NK-92 treated with Interleukin-12 subunit alpha and Interleukin-12 subunit beta, amount 100 ng/mL, for 24 hours (cell line): ENCODE measurements around the gene ZNRF1.

Source experiments
- DNase-seq: peaks from one replicate; lab custom pipeline; 2025; lab: John Stamatoyannopoulos, UW

ZNRF1 gene

DNA sequence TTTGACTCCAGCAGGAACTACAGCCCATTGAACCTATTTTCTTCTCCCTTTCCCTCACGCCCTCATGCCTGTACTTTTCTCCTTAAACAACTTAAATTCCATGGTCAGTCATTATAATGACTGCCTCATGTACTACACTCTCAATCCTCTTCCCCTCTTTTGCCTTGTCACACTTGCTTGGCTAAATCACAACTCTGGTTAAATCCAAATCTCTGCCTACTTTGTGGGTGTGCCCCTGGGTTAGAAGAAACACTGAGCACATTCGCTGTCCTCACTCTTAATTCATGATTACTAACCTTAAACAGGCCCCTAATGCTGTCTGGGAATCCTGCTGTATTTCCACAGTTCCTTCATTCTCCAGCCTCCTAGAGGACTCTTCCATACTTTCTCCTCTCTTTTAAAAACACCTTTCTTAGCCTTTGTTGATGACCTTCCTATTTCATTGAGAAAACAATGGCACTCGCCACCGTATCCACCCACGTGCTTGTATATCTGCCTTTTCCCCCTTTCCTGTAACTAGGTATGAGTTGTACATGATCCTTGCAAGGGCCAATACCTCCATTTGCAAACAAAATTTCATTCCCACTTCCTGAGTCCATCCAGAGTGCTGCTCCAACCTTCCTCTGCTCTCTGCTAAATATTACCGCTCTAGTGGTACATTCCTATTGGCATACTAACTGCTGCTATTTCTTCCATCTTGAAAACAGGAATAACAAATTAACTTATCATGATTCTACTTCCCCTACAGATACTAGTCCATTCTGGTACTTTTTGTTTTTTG lies 28.9 kb downstream of the ZNRF1 start:
- no peak for DNase-seq

DNA sequence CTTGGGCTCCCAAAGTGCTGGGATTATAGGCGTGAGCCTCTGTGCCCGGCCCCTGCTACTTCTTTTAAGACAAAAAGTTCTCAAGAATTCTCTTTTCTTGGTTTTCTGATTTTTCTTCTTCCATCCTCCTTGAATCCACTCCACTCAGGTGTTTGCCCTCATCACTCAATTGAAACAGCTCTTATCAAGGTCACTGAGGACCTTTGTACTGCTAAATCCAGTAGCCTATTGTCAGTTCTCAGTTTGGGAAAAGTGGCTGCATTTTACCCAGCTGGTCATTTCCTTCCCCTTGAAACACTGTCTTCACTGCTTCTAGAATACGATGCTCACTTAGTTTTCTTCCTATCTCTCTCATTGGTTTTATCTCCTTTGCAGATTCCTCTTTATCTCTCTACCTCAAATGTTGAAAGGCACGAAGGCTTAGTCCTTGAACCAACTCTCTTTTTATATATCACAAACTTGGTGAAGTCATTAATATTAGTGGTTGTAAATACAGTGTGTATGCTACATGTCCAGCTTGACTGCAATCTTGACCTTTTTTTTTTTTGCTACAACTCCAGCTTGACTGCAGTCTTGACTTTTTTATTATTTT lies 29.8 kb downstream of the ZNRF1 start:
- DNase-seq, result no peak

DNA sequence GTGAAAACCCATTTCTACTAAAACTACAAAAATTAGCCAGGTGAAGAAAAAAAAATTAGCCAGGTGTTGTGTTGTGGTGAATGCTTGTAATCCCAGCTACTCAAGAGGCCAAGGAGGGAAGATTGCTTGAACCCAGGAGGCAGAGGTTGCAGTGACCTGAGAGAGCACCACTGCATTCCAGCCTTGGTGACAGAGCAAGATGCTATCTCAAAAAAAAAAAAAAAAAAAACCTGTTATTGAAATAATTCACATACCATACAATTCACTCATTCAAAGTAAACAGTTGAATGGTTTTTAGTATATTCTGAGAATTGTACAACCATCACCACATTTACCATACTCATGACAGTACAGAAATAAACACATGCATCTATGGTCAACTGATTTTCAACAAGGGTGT lies 31.0 kb downstream of the ZNRF1 start:
- no peak for DNase-seq

DNA sequence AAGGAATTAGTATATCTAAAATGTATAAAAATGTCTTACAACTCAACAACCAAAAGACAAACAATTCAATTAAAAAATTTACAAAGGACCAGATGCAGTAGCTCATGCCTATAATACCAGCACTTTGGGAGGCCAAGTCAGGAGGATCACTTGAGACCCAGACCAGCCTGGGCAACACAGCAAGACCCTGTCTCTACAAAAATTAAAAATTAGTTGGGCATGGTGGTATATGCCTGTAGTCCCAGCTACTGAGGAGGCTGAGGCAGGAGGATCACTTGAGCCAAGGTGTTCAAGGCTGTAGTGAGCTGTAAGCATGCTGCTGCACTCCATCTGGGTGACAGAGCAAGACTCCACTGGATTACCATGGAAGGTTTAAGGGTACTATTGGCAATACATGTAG lies 33.8 kb downstream of the ZNRF1 start:
- DNase-seq, result no peak

DNA sequence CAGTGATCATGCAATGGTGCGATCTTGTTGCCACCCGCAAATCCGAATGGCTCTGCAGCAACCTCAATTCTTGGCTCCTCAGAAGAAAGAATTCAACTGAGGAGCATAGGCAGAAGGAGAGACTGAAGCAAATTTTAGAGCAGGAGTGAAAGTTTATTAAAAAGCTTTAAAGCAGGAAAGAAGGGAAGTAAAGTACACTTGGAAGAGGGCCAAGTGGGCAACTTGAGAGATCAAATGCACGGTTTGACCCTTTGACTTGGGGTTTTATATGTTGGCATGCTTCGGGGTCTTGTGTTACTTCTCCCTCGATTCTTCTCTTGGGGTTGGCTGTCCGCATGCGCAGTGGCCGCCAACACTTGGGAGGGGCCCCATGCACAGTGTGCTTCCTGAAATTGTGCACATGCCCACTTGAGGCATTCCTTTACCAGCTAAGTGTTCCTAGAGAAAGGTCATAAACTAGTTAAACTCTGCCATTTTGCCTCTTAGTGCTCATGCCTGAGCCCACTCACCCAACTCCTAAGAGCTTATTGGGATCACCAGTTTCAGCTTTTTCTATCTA lies 36.7 kb downstream of the ZNRF1 start:
- no peak for DNase-seq

DNA sequence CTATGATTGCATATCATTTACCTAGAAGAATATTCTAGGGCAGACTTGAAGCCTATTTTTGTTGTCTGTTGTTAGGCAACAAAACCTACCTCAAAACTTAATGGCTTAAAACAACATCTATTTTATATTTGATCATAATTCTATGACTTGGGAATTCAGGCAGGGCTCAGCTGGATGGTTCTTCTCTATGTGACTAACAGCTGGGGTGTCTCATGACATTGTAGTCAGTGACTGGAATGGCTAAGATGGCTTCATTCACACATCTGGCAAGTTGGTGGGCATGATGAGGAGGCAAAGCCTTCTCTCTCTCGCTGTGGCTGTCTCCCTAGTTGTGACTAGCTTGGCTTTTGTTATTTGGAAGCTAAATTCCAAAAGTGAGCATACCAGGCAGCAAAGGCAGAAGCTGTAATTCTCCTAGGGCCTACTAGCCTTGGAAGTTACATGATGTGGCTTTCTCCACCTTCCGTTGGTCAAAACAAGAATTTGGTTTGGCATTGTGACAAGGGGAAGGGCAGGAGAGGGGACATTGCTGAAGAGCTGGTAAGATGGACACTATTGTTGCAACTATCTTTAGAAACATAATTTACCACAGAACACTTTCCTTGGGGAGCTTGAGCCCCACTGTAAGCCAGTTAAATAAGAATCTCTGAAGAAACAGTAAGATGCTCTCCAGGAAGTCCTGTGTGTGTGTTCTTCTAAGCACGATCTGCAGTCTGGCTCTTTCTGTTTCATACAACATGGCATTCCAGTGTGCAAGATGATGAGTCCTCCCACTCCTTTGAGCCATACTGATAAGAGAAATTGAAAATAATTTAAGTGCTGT lies 39.4 kb downstream of the ZNRF1 start:
- no peak for DNase-seq

DNA sequence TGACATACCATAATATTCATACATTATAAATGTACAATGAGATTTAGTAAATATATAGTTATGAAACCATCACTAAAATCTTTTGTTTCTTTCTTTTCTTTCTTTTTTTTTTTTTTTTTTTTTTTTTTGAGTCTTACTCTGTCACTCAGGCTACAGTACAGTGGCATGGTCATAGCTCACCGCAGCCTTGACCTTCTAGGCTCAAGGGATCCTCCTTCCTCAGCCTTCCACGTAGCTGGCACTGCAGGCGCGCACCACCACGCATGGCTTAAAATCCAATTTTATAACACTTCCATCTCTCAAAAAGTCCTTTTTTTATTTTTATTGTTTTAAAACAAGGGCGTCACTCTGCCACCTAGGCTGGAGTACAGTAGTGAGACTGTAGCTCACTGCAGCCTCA lies 41.1 kb downstream of the ZNRF1 start:
- DNase-seq, result no peak

DNA sequence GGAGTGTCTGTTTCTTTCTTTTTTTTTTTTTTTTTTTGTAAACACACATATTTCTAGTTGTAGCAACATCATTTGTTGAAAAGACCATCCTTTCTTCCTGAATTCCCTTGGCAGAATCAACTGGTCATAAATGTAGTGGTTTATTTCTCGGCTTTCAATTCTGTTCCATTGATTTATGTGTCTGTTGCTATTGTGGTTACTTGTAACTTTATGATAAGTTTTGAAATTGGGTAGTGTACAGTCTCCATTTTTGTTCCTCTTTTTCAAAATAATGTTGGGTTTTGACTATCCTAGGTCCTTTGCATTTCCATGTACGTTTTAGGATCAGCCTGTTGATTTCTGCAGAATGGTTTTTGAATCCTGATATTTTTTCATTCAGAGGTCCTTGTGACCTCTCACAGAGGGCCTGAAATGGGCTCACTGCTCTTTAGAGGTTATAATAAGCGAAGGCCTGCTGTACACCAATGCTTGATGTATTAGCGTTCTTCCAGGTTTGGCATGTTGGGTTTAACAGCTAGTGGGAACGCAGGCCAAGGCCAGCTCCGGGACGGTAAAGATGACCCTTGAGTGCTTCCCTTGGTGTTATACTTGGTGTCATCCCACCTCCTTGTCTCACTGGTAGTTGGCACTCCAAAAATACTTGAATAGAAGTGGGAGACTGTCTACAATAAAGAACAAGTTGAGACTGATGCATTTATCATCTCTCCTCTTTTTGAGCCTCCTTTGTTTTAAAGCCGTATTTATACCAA lies 43.8 kb downstream of the ZNRF1 start:
- no peak for DNase-seq

DNA sequence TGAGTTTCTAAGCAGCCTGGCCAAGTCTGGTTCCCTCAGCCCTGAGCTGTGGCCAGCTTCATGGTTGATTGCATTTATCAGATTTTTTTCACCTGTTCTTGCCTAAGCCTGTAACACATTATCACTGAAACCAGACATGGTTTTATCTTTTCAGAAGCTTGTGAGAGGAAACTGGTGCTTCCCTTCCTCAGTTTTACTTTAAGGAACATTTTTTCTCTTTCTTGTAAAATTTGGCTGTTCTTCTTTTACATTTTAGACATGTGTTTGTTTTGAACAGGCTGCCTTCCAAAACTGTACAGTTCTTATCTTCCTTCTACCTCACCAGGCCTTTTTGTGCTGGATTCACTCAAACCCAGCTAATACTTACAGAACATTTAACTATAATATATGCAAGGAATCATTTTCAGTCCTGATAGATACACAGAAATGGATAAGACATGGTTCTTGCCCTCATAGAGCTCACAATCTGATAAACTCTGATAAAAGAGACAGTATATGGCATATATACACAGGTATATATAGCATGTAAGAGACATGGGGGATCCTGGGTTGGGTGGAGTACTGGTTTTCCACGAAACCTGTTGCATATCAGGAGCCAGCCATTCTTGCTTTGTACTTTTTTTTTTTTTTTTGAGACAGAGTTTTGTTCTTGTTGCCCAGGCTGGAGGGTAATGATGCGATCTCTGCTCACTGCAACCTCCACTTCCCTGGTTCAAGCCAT lies 44.5 kb downstream of the ZNRF1 start:
- DNase-seq, result no peak

DNA sequence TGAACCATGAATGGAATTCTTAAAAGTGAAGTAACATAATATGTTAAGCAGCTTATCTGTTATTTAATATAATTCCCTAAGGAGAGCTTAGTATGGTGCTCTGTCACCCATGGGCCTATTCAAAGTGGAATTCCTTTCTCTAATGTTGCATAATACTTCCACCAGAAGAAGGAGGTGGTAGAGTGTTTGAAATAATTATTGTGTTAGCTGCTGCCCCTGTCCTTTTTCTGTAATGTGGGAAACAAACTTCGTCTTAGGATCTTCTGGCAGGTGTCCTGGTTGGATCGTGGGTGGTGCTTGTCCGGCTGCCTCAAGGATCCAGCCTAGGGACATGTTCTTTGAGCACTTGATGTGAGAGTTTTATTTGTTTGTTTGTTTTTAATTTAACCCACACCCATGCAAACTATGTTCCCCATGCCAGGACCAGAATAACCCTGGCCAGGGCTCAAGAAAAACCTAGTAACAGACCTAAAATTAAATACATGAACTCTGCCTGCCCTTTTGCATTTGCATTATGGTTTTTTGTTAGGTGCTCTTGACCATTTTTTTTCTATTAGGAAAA lies 46.1 kb downstream of the ZNRF1 start:
- no peak for DNase-seq

DNA sequence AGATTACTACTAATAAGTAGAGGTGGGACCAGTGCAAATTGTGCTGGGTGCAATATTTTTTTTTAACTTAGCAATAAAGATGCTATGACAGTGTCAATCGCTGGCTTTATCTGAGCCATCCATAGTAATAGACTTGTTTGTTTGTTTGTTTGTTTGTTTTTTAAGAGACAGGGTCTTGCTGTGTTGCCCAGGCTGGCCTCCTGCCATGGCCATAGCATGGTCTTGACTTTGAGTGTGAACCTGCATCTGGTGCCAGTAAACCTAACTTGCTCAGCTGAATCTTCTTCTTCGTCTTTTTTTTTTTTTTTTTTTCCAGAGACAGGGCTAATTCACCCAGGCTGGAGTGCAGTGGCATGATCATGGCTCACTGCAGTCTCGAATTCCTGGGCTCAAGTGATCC lies 46.6 kb downstream of the ZNRF1 start:
- DNase-seq, result no peak

DNA sequence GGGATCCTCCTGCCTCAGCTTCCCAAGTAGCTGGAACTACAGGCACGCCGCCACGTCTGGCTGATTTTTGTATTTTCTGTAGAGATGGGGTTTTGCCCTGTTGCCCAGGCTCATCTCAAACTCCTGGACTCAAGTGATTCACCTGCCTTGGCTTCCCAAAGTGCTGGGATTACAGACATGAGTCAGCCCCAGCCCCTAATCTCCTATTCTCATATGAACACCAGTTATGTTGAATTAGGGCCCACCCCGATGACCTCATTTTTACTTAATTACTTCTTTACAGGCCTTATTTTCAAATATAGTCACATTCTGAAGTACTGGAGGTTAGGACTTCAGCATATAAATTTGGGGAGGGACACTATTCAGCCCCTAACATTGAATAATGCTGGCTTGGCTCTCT lies 49.2 kb downstream of the ZNRF1 start:
- DNase-seq, result no peak

DNA sequence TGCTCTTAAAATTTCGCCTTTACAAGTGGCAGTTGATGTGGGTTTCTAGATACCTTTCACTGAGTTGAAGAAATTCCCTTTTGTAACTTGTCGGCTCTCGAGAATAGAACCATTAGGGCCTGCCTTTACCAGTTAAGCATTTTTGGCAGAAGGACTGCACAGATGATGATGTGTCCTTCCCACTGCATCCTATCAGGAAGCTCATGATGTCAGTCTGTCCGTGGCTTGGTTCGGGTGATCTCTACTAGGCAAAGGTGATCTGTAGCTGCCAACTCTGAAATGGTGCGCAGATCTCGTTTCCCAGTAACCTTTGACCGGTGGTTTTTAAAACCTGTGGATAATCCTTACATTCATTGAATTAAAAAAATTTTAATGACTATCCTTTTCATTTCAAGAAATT lies 49.7 kb downstream of the ZNRF1 start:
- DNase-seq, result no peak

DNA sequence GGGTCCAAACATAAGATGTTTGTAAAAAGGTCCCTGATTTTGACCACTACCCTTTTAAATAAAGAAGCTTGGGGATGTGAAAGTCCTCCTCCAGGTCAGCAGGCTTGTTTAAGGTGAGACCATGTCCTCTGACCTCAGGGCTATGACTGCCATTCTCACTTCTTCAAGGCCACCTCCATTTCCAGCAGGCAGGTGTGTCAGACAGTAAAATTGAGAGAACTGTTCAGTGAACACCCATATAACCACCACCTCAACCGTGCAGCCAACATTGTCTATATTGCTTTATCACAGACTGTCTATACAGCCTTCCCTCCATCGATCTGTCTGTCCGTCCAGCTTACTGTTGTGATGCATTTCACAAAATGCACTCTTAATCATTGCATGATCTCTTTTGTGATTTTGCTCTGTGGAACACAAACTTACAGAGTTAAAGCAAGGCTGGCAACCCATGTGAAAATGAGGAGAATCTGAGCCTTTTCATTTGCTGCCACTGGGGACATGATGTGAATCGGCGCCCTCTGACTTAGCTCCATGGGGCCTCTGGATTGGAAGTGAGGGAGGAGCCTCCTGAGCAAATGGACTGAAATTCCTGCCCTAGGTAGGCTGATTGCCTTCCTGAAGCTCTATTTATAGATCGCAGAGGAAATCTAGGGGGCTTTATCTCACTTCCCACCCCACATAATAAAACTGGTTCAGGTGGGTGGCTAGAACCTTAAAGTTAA lies 53.8 kb downstream of the ZNRF1 start:
- no peak for DNase-seq

DNA sequence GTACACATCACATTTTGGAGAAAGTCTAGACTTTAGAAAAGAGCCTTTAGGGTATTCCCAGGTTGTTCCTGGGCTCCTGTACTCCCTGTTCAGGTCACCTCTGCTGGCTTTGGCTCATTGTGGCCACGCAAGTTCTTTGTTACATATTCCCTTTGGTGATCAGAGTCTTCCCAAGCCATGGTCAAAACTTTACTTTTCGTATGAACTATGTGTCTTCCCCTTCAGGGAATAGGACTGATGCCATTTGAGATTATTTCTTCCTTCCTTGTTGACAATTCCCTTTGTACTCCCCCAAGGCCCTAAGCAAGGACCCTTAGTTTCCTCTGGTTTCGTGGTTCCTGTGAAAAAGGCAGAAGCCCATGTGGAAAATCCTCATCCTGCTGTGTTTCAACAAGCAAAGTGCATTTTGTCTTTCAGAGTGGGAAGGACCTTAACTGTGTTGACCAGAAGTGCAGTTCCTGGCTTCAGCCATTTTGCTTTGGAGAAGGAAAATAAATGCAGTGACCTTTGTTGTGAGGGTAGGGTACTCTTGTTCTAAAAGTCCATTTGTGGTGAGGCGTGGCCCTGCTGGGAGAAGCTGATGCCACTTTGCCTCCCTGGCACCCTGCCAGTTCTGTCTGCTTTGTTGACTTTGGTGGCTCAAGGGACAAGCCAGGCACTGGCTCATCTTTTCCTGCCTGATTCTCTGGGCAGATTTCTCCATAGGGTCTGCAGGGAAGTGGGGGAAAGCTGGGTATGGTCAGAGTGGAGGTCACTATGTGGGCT lies 55.1 kb downstream of the ZNRF1 start:
- no peak for DNase-seq

DNA sequence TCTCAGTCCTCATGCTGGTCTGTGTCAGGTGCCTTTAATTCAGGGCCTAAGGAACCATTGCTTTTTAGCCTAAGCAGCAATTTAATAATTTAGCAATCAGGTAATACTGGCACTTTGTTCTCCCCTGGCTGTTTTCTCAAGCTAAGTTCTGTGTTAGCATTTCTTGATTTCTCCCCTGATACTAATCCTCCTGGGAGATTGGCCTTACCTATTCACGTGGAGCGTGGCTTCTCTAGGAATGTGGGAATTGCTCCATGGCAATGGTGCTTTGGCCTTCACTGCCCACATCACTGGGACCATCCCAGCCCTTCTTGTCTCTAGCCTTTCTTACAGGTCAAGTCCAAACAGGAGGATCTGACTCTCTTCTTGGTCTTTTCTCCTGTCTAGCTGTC lies 55.7 kb downstream of the ZNRF1 start:
- DNase-seq, result no peak

DNA sequence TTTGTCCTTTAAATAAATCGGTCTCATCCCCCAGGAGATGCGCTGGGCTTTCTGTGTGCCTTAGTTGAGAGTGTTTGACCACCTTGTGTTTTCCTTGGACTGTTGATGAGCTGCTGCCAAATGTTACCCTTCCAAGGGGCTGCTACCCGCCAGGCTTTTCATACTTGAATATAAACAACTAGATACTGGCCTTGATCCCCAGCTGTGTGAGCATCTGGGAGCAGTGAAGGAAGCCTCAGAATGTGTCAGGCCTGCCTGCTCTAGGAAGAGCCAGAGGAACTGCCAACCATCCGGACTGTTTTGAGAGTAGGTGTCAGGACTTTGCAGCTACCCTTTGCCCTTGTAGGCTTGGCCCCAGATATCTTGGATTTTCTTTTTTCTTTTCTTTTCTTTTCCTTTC lies 60.0 kb downstream of the ZNRF1 start:
- DNase-seq, result no peak

DNA sequence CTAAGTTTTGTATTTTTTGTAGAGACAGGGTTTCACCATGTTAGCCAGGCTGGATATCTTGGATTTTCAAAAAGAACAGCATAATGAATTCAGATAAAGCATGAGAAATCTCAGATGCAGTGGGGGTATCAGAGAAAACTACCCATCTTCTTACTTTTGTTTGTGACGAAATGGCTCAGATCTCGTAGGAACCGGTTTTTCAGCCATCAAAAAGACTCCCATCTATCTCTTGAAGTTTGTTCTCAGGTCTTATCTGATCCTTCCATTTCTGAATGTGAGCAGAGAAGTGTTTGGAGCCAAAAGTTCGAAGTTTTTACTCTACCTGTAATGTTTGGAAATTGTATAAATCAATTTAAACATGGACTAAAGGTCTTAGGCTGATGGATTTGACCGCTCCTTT lies 60.6 kb downstream of the ZNRF1 start:
- DNase-seq, result no peak

DNA sequence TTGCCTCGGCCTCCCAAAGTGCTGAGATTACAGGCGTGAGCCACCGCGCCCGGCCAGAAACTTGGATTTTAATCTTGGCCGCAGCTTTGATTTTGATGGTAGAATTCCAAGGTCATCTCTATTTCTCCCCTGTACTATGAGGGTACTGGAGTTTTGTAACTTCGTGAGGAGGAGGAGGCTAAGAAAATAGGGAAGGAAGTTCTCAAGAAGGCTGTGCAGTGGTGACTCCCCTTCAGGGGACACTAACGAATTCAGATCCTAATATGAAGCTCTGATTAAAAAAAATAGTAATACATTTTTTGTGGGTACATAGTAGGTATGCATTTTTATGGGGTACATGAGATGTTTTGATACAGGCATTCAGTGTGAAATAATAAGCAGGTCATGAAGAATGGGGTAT lies 61.9 kb downstream of the ZNRF1 start:
- no peak for DNase-seq

DNA sequence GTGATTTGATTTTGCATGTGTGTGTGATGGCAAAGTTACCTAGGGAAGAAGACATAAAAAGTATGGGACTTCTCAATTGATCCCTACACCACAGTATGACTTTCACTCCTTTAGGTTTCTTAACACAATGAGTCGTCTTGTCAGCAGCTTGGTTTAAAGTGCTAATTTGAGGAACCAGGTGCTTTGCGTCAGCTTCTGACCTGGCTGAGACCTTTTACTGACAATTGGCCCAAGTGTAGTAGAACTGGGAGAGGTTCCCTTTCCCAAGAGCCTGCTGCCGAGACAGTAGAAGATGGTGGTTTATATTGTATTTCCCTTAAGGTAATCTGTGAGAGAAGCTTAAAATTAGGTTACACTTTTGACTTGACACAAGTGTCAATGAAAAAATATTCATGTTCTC lies 62.8 kb downstream of the ZNRF1 start:
- DNase-seq, result no peak
